Activated CD4-positive, alpha-beta T cell treated with anti-CD3 and anti-CD28 coated beads, Interleukin-2, amount 50 U/mL, for 16 hours (primary cell): Measurements from ENCODE around the gene SEMA3B.
"Not testable (repeated sequence)": the region's sequence is repeated elsewhere in the genome, so short reads cannot be mapped to it uniquely, and the experiment has no call there.

Experiments used
- DNase-seq: peaks from one replicate; pipeline ENCODE4 v3.0.0-alpha.2; 2020

Gene SEMA3B

GRCh38 chr3:50268703-50269451, at the start of gene SEMA3B:
Gene SEMA3B (plus strand): TSS chr3:50269147. CDS start chr3:50269241, 94 bp downstream.
- DNase-seq = no peak

DNA sequence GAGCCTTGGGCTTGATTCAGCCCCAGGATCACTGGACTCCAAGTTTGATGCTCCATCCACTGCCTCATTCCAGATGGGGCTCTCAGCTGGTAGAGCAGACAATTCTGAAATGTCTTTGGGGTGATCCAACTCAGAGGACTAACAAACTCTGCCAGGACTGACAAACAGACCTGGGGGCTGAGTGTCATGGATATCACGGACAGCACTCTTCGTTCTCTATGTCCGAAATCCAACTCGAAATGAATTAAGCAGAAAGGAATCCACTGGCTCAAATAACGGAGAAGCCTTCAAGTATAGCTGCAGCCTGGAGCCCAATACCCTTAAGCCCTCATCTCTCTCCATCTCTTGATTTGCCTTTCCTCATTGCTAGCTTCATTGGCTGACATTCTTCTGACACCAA, 49.7 kb upstream of the SEMA3B start:
- no peak for DNase-seq

- no peak for DNase-seq
These were observed 48.8 kb upstream of the SEMA3B start for GRCh38 chr3:50220109-50220508.

GRCh38 chr3:50221051-50221410, 47.9 kb upstream of the SEMA3B start:
- DNase-seq = no peak

GRCh38 chr3:50221411-50222168, 47.4 kb upstream of the SEMA3B start:
- DNase-seq = no peak

GRCh38 chr3:50222169-50222528, 46.8 kb upstream of the SEMA3B start:
- no peak for DNase-seq

DNA sequence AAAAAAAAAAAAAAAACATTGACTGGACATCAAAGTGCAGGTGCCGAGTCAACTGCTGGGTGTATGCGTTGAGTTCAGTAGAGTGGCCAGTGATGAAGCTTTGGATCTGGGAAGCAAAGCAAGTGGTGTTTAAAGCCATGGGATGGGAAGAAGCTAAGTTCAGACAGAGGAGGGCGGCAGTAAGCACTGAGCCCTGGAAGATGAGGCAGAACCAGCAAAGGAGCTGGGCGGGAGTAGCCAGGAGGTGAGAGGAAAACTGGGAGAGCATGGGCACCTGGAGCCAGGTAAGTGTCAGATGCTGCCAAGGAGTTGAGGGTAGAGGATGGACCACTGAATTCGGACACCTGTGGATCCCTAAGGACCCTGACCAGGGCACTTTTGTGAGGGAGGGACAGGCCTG, 44.3 kb upstream of the SEMA3B start:
- no peak for DNase-seq

GRCh38 chr3:50226888-50227389, 42.0 kb upstream of the SEMA3B start:
- peak; percentile 62 for DNase-seq

- peak; percentile 95 for DNase-seq
These were observed 41.4 kb upstream of the SEMA3B start for GRCh38 chr3:50227390-50228183.

DNA sequence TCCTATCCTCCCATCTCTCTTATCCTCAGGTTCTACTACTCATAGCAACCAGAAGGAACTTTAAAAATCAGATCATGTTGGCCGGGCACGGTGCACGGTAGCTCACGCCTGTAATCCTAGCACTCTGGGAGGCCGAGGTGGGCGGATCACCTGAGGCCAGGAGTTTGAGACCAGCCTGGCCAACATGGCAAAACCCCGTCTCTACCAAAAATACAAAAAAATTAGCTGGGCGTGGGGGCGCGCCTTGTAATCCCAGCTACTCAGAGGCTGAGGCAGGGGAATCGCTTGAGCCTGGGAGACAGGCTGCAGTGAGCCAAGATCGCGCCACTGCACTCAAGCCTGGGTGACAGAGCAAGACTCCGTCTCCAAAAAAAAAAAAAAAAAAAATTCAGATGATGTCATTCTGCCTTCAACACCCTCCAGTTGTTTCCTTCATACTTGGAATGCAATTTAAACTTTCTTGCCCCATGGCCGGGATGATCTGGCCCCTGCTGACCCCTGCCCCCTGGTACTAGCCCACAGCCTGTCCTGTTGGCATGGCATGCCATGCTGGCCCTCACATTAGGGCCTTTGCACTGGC, 40.7 kb upstream of the SEMA3B start:
- DNase-seq = not testable (repeated sequence)

DNA sequence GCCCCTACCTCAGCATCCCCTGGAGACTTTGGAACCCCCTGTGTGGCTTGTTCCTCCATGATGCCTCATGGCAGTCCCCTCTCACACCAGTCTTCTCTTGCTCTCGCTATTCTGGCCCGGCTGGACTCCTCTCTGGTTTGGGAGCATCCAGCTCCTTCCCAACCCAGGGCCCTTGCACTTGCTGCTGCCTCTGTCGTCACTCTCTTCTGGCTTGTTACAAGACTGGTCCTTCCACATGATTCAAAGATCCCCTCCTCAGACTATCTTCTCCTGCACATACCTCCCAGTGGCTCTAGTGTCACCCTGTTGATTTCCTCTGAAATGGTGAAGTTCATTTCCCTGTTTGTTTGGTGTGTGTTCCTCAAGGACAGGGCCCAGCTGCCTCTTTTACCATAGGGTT, 39.5 kb upstream of the SEMA3B start:
- no peak for DNase-seq

GRCh38 chr3:50230104-50230793, 38.7 kb upstream of the SEMA3B start:
- DNase-seq = no peak

DNA sequence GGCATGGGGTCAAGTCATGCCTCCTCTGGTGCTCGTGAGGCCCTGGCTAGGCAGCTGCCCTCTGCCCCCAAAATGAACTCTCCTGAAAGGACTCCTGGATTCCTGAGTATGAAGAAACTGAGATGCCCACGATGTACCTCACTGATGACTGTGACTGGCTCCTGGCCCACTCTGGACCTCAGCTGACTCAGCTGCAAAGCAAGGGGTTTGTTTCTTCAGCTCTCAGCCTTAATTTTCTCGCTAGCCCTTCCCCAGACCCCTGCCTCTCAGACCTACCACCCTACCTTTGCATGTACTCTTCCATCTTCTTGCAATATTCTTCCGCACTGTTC, 38.2 kb upstream of the SEMA3B start:
- no peak for DNase-seq

DNA sequence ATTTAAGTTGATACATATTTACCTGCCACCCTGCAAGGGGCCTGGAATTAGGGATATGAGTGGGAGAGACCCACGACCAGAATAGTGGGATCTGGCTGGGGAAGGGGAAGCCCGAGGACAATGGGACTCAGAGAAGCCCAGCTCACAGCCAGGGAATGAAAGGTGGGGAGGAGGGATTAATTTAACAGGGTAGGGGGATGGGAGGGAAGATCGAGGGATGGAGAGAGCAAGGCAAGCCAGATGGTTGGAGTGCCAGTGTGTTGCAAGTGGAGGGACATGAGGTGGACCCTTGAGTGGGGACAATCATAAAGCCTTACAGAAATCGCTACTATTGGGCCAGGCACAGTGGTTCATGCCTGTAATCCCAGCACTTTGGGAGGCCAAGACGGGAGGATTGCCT, 37.4 kb upstream of the SEMA3B start:
- no peak for DNase-seq

DNA sequence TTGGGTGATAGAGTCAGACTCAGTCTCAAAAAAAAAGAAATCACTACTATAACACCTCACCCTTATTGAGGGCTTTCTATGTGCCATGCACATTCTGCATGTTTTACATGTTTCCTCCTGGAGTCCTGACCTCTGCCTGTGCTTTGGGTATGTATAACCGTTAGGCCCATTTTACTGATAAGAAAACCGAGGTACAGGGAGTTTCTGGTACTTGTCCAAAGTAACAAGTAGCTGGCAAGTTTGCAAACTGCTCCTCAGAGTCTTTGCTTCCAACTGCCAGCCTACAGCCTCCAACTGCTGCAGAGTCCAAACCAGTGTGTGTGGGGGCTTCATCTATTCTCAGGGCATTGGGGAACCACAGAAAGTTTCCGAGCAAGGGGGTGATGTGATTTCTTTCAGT, 36.6 kb upstream of the SEMA3B start:
- no peak for DNase-seq

- no peak for DNase-seq
These were observed 35.8 kb upstream of the SEMA3B start for GRCh38 chr3:50233176-50233575.

DNA sequence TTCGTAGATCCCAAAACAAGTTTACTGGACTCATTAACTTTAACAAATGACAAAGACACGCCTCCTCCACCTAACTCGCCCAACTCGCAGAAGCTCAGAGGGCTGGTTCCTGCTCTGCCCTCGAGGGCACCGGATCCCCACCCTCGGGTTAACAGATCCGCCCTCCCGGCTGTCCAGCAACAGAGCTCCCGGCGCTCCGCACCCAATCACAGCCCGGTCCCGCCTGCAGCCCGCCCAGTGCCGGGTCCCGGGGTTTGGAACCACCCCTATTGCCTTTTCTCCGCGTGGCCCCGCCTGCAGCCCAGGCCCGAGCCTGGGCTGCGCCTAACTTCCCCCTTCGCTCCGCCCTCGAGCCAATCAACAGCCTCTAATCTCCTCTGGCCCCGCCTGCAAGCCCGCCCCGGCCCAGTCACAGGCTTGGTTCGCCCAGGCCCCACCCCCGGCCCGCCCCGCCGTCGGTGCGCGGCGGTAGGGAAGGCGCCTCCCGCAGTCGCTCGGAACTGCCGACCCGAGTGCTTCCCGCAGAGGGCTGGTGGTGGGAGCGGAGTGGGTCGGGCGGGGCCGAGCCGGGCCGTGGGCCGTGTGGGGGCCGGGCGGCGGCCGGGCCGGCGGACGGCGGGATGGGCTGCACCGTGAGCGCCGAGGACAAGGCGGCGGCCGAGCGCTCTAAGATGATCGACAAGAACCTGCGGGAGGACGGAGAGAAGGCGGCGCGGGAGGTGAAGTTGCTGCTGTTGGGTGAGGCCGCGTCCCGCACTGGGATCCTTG, 33.0 kb upstream of the SEMA3B start, which contains the start of gene GNAI2:
GNAI2 (plus strand) TSS at position 489 of the 768 bp plus-strand sequence; CDS start at position 621, 132 bp downstream.
- peak; percentile 99 for DNase-seq

DNA sequence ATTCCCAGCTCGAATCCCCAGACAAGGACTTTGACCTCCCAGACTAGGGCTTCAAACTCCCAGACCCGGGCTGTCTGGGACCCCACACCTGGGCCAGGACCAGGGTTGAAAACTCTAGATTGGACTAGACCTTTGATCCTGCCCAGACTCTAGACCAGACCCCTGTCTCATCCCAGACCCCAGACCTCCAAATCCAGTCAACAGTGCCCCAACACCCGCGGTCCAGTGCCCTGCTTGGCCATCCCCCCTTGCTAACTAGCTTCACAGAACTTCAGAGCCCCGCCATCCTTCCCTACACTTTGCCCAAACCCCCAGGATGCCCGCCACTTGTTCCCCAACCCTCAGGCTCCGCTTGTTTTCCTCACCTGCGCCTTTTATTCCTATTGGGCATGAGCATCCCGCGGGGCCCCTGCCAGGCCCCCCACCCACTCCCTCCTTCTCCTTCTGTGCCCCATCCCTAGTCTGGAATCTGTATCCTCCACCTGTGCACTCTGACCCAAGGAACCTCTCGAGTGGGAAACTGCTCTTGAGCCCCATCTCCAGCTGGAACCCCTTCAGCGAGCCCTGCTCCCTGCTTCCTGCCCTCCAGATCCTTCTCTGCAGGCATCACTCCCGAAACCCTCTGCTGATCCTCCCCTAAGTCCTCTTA, 32.3 kb upstream of the SEMA3B start:
- no peak for DNase-seq

GRCh38 chr3:50237133-50237651, 31.8 kb upstream of the SEMA3B start:
- peak; percentile 46 for DNase-seq

- peak; percentile 93 for DNase-seq
These were observed 31.0 kb upstream of the SEMA3B start for GRCh38 chr3:50237754-50238548.
